ENCODE measurements around the gene CDC5L.

DNA sequence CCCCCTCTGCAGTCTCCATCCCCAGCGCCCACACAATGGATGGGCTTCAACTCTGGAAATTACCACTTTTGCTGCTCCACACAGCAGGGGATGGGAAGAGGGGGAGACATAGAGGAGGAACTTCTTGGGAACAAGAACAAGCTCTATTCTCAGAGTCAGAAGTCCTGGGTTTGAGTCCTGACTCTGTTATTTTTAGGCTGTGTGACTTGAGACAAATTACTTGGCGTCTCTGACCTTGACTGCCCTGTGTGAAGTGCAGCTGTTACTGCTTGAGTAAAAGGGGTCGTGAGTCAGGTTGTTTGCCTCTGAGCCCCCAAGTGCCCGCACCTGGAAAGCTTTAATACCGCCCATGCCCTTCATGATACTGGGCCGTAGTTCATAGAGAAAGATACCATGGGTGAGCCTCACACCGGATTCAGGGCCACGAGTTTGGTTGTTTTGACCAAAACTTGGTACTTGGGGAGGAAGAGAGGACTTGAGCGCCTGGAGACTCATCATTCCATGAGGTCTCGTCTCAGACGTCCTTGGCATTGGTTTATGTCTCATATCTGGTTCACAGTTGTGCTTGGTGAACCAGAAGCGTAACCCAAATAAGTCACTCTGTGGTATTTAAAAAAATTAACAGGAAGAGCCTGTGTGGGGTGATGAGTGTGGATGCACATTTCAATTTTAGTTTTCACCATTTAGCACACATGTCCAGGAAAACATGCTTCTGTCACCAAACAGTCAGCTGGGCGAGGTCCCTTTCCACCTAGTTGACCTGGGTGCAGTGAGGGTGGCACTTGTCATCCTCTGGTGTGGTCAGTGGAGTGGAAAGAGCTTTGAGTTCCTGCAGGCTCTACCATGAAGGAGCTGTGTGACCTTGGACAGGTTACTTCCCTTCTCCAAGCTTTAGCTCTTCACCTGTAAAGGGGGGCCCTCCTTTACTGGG, 75.6 kb downstream of the CDC5L start:
- TF ChIP-seq, protein P1, sequence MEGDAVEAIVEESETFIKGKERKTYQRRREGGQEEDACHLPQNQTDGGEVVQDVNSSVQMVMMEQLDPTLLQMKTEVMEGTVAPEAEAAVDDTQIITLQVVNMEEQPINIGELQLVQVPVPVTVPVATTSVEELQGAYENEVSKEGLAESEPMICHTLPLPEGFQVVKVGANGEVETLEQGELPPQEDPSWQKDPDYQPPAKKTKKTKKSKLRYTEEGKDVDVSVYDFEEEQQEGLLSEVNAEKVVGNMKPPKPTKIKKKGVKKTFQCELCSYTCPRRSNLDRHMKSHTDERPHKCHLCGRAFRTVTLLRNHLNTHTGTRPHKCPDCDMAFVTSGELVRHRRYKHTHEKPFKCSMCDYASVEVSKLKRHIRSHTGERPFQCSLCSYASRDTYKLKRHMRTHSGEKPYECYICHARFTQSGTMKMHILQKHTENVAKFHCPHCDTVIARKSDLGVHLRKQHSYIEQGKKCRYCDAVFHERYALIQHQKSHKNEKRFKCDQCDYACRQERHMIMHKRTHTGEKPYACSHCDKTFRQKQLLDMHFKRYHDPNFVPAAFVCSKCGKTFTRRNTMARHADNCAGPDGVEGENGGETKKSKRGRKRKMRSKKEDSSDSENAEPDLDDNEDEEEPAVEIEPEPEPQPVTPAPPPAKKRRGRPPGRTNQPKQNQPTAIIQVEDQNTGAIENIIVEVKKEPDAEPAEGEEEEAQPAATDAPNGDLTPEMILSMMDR (IDR thresholded peaks at IDR 0.05), result no peak
- TF ChIP-seq POLR2A (IDR thresholded peaks at IDR 0.05), result no peak

Measured in thyroid gland (tissue), 4 donors.